OCI-LY3 (cell line): ENCODE measurements around the gene HOXA5.

Experiments used
- EZH2phosphoT487 ChIP-seq: fragments of 200-600 bp; shearing (Covaris generic); IDR thresholded peaks from 2 replicates; pipeline ENCODE4 v1.6.1; 2018; ENCODE audit warnings: antibody characterized with exemption, mixed run types, low read depth
- TF ChIP-seq, protein P1 (sequence below): fragments of 200-600, 300-600 bp; sonication (generic); IDR thresholded peaks from 2 replicates; pipeline ENCODE4 v1.5.1; 2014; ENCODE audit warnings: antibody characterized with exemption, low read length, low read depth

DNA sequence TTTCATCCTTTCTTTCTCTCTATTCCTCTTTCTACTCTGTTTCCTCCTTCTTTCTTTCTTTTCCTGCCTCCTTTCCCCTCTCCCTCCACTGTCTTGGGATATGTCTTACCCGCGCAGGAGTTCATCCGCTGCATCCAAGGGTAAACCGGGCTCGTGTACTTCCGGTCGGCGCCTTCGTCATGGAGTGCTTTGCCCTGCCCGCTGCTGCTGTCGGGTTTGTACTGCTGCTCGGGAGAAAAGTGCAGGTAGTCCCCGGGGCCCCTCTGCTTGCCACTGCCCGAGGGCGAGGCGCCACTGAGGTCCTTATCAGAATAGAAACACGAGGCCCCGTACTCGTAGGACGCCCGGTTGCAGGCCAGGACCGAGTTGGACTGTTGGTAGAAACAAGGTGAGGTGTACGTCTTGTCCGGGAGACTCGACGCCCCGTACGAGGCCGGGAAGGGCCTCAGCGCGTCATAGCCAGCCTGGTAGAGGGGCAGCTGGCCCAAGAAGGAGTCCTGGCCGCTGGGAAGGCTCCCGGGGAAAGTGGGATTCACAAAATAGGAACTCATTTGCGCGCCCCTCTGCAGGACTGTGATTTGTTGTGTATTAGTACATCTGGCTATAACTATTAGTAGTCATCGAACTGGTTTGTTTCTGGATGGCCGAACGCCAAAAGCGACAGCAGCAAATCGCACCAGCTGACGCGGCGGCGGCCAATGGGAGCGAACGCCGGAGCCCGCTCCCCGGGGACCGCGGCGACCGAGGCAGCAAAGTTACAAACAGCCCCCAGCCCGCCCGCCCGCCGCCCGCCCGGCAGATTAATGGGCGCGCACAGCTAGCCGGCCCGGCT is 3.9 kb upstream of the HOXA5 start, which contains the start of gene HOXA6:
- TF ChIP-seq, protein P1, sequence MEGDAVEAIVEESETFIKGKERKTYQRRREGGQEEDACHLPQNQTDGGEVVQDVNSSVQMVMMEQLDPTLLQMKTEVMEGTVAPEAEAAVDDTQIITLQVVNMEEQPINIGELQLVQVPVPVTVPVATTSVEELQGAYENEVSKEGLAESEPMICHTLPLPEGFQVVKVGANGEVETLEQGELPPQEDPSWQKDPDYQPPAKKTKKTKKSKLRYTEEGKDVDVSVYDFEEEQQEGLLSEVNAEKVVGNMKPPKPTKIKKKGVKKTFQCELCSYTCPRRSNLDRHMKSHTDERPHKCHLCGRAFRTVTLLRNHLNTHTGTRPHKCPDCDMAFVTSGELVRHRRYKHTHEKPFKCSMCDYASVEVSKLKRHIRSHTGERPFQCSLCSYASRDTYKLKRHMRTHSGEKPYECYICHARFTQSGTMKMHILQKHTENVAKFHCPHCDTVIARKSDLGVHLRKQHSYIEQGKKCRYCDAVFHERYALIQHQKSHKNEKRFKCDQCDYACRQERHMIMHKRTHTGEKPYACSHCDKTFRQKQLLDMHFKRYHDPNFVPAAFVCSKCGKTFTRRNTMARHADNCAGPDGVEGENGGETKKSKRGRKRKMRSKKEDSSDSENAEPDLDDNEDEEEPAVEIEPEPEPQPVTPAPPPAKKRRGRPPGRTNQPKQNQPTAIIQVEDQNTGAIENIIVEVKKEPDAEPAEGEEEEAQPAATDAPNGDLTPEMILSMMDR: no peak
- TF ChIP-seq EZH2phosphoT487: no peak
